LNCAP (cell line): ENCODE measurements around the gene CDS2.
A peak's percentile ranks its signal among the peaks of the same experiment; 100 is the strongest.

Experiments
- CTCF ChIP-seq: fragments of 450-650 bp; IDR thresholded peaks from 2 replicates; pipeline ENCODE4 v1.5.1; 2017; ENCODE audit warnings: mild to moderate bottlenecking

The CDS2 gene

GRCh38 chr20:5196149-5196548 lies 69.3 kb downstream of the CDS2 start:
- no peak for TF ChIP-seq CTCF

- no peak for TF ChIP-seq CTCF
These were observed 70.5 kb downstream of the CDS2 start for GRCh38 chr20:5197270-5197827.

GRCh38 chr20:5197847-5198650 lies 71.2 kb downstream of the CDS2 start:
- no peak for TF ChIP-seq CTCF

- TF ChIP-seq CTCF, result no peak
These were observed 71.8 kb downstream of the CDS2 start for GRCh38 chr20:5198651-5198924.

GRCh38 chr20:5203380-5203779 lies 76.6 kb downstream of the CDS2 start:
- TF ChIP-seq CTCF, result no peak

GRCh38 chr20:5205348-5206210 lies 78.8 kb downstream of the CDS2 start:
- peak; percentile 96 for TF ChIP-seq CTCF

GRCh38 chr20:5207138-5207537 lies 80.3 kb downstream of the CDS2 start:
- TF ChIP-seq CTCF, result no peak
